Stimulated activated CD4-positive, alpha-beta T cell treated with anti-CD3 and anti-CD28 coated beads, Interleukin-4, amount 100 ng/mL, for 4 hours (primary cell): ENCODE results near the gene RBM15B.

ENCODE experiments used
- DNase-seq, 2 experiments: peaks; one replicate each; pipeline ENCODE4 v3.0.0-alpha.2; 2020

The RBM15B gene

GRCh38 chr3:51392355-51393133 is 1.5 kb downstream of the RBM15B start:
- DNase-seq: no peak

GRCh38 chr3:51393134-51393495 is 2.0 kb downstream of the RBM15B start:
- DNase-seq: no peak

- DNase-seq: no peak
Measured at GRCh38 chr3:51393564-51393963, 2.5 kb downstream of the RBM15B start.

GRCh38 chr3:51394541-51394940 is 3.5 kb downstream of the RBM15B start:
- DNase-seq: no peak

GRCh38 chr3:51395493-51396213 is 4.6 kb downstream of the RBM15B start:
- no peak for DNase-seq

- no peak for DNase-seq
Measured at GRCh38 chr3:51396401-51396800, 5.3 kb downstream of the RBM15B start.

GRCh38 chr3:51397392-51397791 is 6.3 kb downstream of the RBM15B start:
- DNase-seq: no peak

GRCh38 chr3:51398595-51399310 is 7.7 kb downstream of the RBM15B start:
- DNase-seq: no peak

GRCh38 chr3:51400166-51400565 is 9.1 kb downstream of the RBM15B start:
- no peak for DNase-seq

- DNase-seq: no peak
Measured at GRCh38 chr3:51401735-51402134, 10.7 kb downstream of the RBM15B start.

- no peak for DNase-seq
Measured at GRCh38 chr3:51403675-51404074, 12.6 kb downstream of the RBM15B start.

- no peak for DNase-seq
Measured at GRCh38 chr3:51408021-51408420, 16.9 kb downstream of the RBM15B start.

- DNase-seq: no peak
Measured at GRCh38 chr3:51408813-51409212, 17.7 kb downstream of the RBM15B start.

GRCh38 chr3:51422211-51422610 is 31.1 kb downstream of the RBM15B start:
- DNase-seq: no peak

GRCh38 chr3:51426921-51427320 is 35.8 kb downstream of the RBM15B start:
- DNase-seq: no peak

GRCh38 chr3:51429138-51429537 is 38.1 kb downstream of the RBM15B start:
- DNase-seq: no peak

- no peak for DNase-seq
Measured at GRCh38 chr3:51434110-51434509, 43.0 kb downstream of the RBM15B start.

GRCh38 chr3:51434746-51435327 is 43.8 kb downstream of the RBM15B start:
- DNase-seq: peak; percentile 12 to 38

GRCh38 chr3:51436998-51437639 is 46.0 kb downstream of the RBM15B start:
- DNase-seq: no peak

GRCh38 chr3:51441282-51442030 is 50.4 kb downstream of the RBM15B start:
- no peak for DNase-seq

- no peak for DNase-seq
Measured at GRCh38 chr3:51445544-51446280, 54.6 kb downstream of the RBM15B start.
